HG03354 (cell line): ENCODE results near the gene TJP2.

ENCODE experiments used
- ATAC-seq: cut with Tn5 transposase; IDR thresholded peaks from one replicate; pipeline ENCODE4 v1.9.1; 2021; ENCODE audit warnings: mild to moderate bottlenecking; ENCODE audit not compliant: unreplicated experiment, poor library complexity, severe bottlenecking

Gene TJP2

DNA sequence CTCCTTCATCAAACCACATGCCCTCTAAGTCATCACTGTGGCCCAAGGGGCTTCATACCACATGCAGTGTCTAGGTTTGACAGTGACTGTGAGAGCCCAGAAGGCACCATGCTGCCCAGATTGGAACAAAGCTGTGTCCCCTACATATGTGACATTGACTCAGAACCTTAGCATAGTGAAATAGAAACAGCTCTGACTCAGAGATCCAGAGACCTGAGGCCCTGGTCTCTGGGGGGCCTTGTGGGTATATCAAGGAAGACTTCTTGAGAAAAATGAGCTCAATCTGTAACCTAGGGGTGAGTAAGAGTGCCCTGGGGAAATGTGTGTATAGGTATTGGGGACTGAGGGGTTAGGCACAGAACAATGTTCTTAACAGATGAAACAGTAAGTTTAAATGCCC is 143.8 kb downstream of the TJP2 start:
- ATAC-seq: peak; percentile 92

DNA sequence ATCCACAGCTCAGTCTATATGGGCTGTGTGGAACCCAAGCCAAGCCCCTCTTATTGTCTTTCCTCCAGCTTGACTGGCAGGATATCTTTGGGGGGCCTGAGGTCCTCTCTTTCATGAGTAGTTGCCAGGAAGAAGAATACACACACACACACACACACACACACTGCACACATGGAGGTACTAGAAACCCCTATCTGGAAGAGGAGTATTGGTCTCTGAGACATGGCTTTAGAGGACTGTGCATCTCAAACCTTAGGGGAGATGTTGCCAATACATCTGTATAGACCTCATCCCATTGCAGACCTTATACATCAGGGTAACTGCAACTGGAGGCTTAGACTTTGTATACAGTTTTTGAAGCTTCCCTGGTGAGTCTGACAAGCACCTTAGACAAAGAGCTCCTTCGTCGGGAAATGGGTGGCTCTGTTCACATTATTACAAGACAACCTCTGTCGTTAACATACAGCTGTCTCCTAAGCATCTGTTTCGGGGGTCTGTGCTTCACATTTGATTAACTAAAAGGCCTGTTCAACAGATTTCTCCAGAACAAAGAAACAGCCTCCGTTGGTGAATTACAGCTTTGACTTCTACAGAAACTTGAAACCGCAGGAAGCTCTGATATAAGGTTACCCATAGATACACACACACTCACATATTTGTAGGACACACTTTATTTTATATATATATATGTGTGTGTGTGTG is 145.4 kb downstream of the TJP2 start:
- no peak for ATAC-seq

GRCh38 chr9:69322256-69322655 is 148.2 kb downstream of the TJP2 start:
- ATAC-seq: no peak

- no peak for ATAC-seq
These were observed 149.8 kb downstream of the TJP2 start for GRCh38 chr9:69323861-69324260.
